HCT116 (cell line): Measurements from ENCODE around the gene PLXNB3. TPM values are rescaled to one million over a fixed set of nuclear protein-coding genes. Genes with fewer than 3 reads are reported as not detected.

Experiments
- ATAC-seq: fragments of 200-7000 bp; cut with Tn5 transposase; 2 replicates; pipeline ENCODE4 v1.9.1; 2020; ENCODE audit warnings: mild to moderate bottlenecking, moderate library complexity
- BruUV-seq: library from RNA; stranded (reverse); fragments of 400-500 nt; replicated peaks from 2 replicates; lab custom pipeline; 2021; lab: Mats Ljungman, UMichigan
- CTCF ChIA-PET: fragments of 300-600 bp; sonication (Branson Sonifier 250); formaldehyde crosslinking; loops from one replicate; lab custom pipeline; 2021; ENCODE audit warnings: antibody characterized with exemption; lab: Charles Lee
- POLR2A ChIA-PET: fragments of 300-600, 350-600 bp; sonication (Branson Sonifier 250); formaldehyde crosslinking; loops from one replicate; lab custom pipeline; 2021; ENCODE audit warnings: antibody characterized with exemption; lab: Charles Lee
- RAD21 ChIA-PET, 2 experiments: fragments of 300-600 bp; sonication (Branson Sonifier 250); formaldehyde crosslinking; loops; one replicate each; lab custom pipeline; 2023; ENCODE audit warnings: low total read pairs in 2 of 2; ENCODE audit not compliant: uncharacterized antibody in 2 of 2, unreplicated experiment in 2 of 2, low non-redundant PET in 1 of 2; lab: Charles Lee
- DNase-seq: peaks from one replicate; pipeline ENCODE4 v3.0.0-alpha.2; 2010; ENCODE audit warnings: low read depth, low spot score
- H2AFZ ChIP-seq: fragments of 200-600 bp; shearing (Covaris generic), sonication (generic); 2 replicates; pipeline ENCODE4 v1.6.1; 2017; ENCODE audit warnings: low read depth, mixed run types, mixed read lengths, antibody characterized with exemption, low read length; ENCODE audit not compliant: poor library complexity, severe bottlenecking
- H3K27ac ChIP-seq: 2 replicates; pipeline ENCODE4 v1.5.1; 2012; ENCODE audit warnings: low read depth, low read length
- H3K27me3 ChIP-seq: fragments of 200-600 bp; sonication (generic); 2 replicates; pipeline ENCODE4 v1.6.1; 2016; ENCODE audit warnings: mixed run types, low read length, mixed read lengths; ENCODE audit not compliant: insufficient read depth
- H3K36me3 ChIP-seq, 2 experiments: fragments of 200-500 bp in 1 of 2; fragments of 200-600 bp in 1 of 2; sonication (Bioruptor generic) in 1 of 2; sonication (generic) in 1 of 2; 2 replicates each; pipeline versions ENCODE4 v1.5.1 to v1.6.1; 2014 to 2016; ENCODE audit warnings: low read length in 2 of 2, inconsistent platforms in 1 of 2, mixed read lengths in 1 of 2, mixed run types in 1 of 2; ENCODE audit not compliant: insufficient read depth in 2 of 2, control insufficient read depth in 1 of 2
- H3K4me1 ChIP-seq, 2 experiments: fragments of 200-600 bp in 1 of 2; sonication (generic) in 1 of 2; 2 replicates each; pipeline versions ENCODE4 v1.5.1 to v1.6.1; 2012 to 2017; ENCODE audit warnings: low read length in 2 of 2, inconsistent platforms in 1 of 2, mild to moderate bottlenecking in 1 of 2, mixed read lengths in 1 of 2, mixed run types in 1 of 2, moderate library complexity in 1 of 2; ENCODE audit not compliant: insufficient read depth in 2 of 2, control insufficient read depth in 1 of 2
- H3K4me2 ChIP-seq: fragments of 200-600 bp; sonication (generic); 2 replicates; pipeline ENCODE4 v1.6.1; 2017; ENCODE audit warnings: mixed run types, low read length, mixed read lengths
- H3K4me3 ChIP-seq, 2 experiments: fragments of 200-600 bp in 1 of 2; sonication (generic) in 1 of 2; replicated peaks in 1 of 2; 2 replicates each; pipeline ENCODE4 v1.5.1; 2011 to 2016; ENCODE audit warnings: low read length in 2 of 2, control low read depth in 1 of 2, low read depth in 1 of 2, mild to moderate bottlenecking in 1 of 2, mixed read lengths in 1 of 2, mixed run types in 1 of 2
- H3K79me2 ChIP-seq: fragments of 200-600 bp; sonication (generic); 2 replicates; pipeline ENCODE4 v1.6.1; 2017; ENCODE audit warnings: mild to moderate bottlenecking, mixed run types, low read length, moderate library complexity, mixed read lengths; ENCODE audit not compliant: insufficient read depth
- H3K9ac ChIP-seq: fragments of 200-600 bp; sonication (generic); 2 replicates; pipeline ENCODE4 v1.6.1; 2016; ENCODE audit warnings: low read length, mixed read lengths
- H3K9me2 ChIP-seq: fragments of 200-600 bp; sonication (generic), shearing (Covaris generic); 2 replicates; pipeline ENCODE4 v1.6.1; 2017; ENCODE audit warnings: mixed run types, mild to moderate bottlenecking, moderate library complexity; ENCODE audit not compliant: insufficient read depth
- H3K9me3 ChIP-seq, 2 experiments: fragments of 200-500 bp in 1 of 2; fragments of 200-600 bp in 1 of 2; sonication (Bioruptor generic) in 1 of 2; sonication (generic) in 1 of 2; 2 replicates each; pipeline ENCODE4 v1.6.1; 2014 to 2017; ENCODE audit warnings: low read length in 2 of 2, mixed read lengths in 2 of 2, inconsistent platforms in 1 of 2, low read depth in 1 of 2, mild to moderate bottlenecking in 1 of 2, mixed run types in 1 of 2, moderate library complexity in 1 of 2; ENCODE audit not compliant: control insufficient read depth in 1 of 2, insufficient read depth in 1 of 2
- H4K20me1 ChIP-seq: fragments of 200-600 bp; sonication (generic), shearing (Covaris generic); 2 replicates; pipeline ENCODE4 v1.6.1; 2017; ENCODE audit warnings: mixed run types, mild to moderate bottlenecking, moderate library complexity; ENCODE audit not compliant: insufficient read depth
- EGR1 ChIP-seq: IDR thresholded peaks from 2 replicates; pipeline ENCODE4 v1.6.1; 2012; ENCODE audit warnings: low read depth
- ELF1 ChIP-seq: IDR thresholded peaks from 2 replicates; pipeline ENCODE4 v1.6.1; 2012; ENCODE audit warnings: low read depth, borderline replicate concordance
- EZH2phosphoT487 ChIP-seq: fragments of 200-600 bp; IDR thresholded peaks from 2 replicates; pipeline ENCODE4 v1.6.1; 2018; ENCODE audit warnings: antibody characterized with exemption, borderline replicate concordance
- FOSL1 ChIP-seq: IDR thresholded peaks from 2 replicates; pipeline ENCODE4 v1.6.1; 2012; ENCODE audit warnings: low read depth
- JUND ChIP-seq: IDR thresholded peaks from 2 replicates; pipeline ENCODE4 v1.6.1; 2012
- POLR2AphosphoS5 ChIP-seq: IDR thresholded peaks from 2 replicates; pipeline ENCODE4 v1.6.1; 2011; ENCODE audit warnings: mild to moderate bottlenecking, low read depth, low read length, moderate library complexity
- SIN3A ChIP-seq: IDR thresholded peaks from 2 replicates; pipeline ENCODE4 v1.6.1; 2012; ENCODE audit warnings: low read depth
- SP1 ChIP-seq: IDR thresholded peaks from 2 replicates; pipeline ENCODE4 v1.6.1; 2012; ENCODE audit warnings: low read depth
- TCF7L2 ChIP-seq: IDR thresholded peaks from 2 replicates; pipeline ENCODE4 v1.7.0; 2011; ENCODE audit warnings: borderline replicate concordance, inconsistent platforms; ENCODE audit not compliant: insufficient read depth, insufficient read length; ENCODE audit errors: extremely low read depth
- YY1 ChIP-seq: IDR thresholded peaks from 2 replicates; pipeline ENCODE4 v1.6.1; 2011; ENCODE audit warnings: low read length, low read depth, moderate library complexity, mild to moderate bottlenecking; ENCODE audit not compliant: insufficient replicate concordance; ENCODE audit errors: extremely low read depth
- ZNF274 ChIP-seq: fragments of 200-500 bp; sonication (Bioruptor generic); IDR thresholded peaks from 2 replicates; pipeline ENCODE4 v1.6.1; 2014; ENCODE audit warnings: mild to moderate bottlenecking, low read depth, low read length, inconsistent platforms
- intact Hi-C: fragments of 100-400 bp; cut with micrococcal nuclease; formaldehyde crosslinking; loops from 2 replicates; pipeline ENCODE4 v1.10.0; 2022
- total RNA-seq: library from RNA; stranded (reverse); gene quantifications from one replicate; pipeline ENCODE4 v1.2.1, GENCODE V29; 2021; ENCODE audit not compliant: unreplicated experiment
- TF ChIP-seq, protein P1 (sequence below), 3 experiments: fragments of 200-600 bp in 1 of 3; sonication (generic) in 1 of 3; IDR thresholded peaks in 2 of 3; conservative IDR thresholded peaks in 1 of 3; 2 replicates each; pipeline ENCODE4 v1.5.1; 2012 to 2017; ENCODE audit warnings: low read depth in 2 of 3, low read length in 2 of 3, antibody characterized with exemption in 1 of 3, borderline replicate concordance in 1 of 3, control low read depth in 1 of 3, mild to moderate bottlenecking in 1 of 3, mixed read lengths in 1 of 3, mixed run types in 1 of 3, moderate library complexity in 1 of 3; ENCODE audit not compliant: insufficient read depth in 1 of 3
- TF ChIP-seq, protein P2 (sequence below): IDR thresholded peaks from 2 replicates; pipeline ENCODE4 v1.6.1; 2012
- TF ChIP-seq, protein P3 (sequence below): IDR thresholded peaks from 2 replicates; pipeline ENCODE4 v1.6.1; 2012; ENCODE audit warnings: low read depth

The PLXNB3 gene
- total RNA-seq, 1 experiment from 2014 or later, result 4.8 TPM

DNA sequence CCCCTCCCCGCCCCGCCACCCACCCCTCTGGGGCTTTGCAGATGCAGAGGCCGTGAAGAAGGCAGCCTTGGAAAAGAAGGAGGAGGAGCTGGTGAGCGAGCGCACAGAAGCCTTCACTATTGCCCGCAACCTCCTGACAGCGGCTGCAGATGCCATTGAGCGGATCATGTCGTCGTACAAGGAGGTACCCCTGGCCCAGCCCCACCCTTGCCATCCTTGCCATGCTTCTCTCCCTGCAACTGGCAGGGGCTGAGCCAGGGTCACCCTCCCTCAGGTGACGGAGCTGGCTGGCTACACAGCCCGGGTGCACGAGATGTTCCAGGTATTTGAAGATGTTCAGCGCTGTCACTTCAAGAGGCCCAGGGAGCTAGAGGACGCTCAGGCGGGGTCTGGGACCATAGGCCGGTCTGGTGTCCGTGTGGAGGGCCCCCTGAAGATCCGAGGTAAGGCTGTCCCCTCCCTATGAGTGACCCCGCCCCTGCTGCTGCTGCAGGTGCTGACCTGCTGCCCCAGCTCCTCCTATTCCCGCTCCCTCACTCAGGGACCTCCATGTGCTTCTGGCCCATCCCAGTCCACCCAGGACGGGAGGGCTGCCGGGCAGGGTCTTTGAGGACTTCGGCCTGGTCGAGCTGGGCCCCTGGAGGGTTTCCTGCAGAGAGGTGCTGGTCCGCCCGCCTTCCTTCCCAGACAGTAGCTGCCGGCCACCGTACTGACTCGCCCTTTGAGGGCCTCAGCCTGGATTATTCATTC, 27.8 kb upstream of the PLXNB3 start (continued):
- TF ChIP-seq EZH2phosphoT487 (no peak), YY1 (no peak), TCF7L2 (no peak), FOSL1 (no peak), JUND (no peak), SIN3A (no peak), ZNF274 (no peak), EGR1 (no peak)

DNA sequence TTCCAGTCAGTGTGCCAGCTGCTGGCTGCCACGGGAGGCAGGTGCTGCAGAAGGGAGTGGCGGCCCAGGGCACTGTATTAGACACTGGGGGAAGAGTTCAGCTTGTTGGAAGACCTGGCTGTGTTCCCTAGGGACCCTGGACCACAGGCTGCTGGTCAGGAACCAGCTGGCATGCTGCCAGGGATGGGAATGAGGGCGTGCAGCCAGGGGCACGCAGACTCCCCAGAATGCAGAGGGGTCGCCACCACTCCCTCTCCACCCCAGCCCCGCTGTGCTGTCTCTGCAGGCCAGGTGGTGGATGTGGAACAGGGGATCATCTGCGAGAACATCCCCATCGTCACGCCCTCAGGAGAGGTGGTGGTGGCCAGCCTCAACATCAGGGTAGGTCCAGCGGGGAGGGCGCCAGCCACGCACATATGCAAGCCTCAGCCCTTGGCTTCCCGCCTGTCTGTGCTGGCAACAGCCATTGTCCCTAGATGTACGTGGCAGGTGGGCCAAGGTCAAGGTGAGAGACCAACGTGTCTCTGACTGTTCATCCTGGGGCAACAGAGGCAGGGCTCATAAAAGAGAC, 27.1 kb upstream of the PLXNB3 start:
- POLR2A ChIA-PET, result no interaction called here

More for the DNA sequence above, 27.1 kb upstream of the PLXNB3 start:
- H3K9me3 ChIP-seq, result no peaks in the 10 kb centered on the region
- no peak overlapping the region for H3K27ac ChIP-seq
- DNase-seq (no peak), ATAC-seq (no peak)
- intact Hi-C loops, result no loop called here
- no peaks in the 10 kb centered on the region for H4K20me1 ChIP-seq
- H2AFZ ChIP-seq, result no peak overlapping the region
- H3K27me3 ChIP-seq, result no peaks in the 10 kb centered on the region
- peaks cover 0 to 7% of the 10 kb centered on the region in 2 experiments; a peak in 1 of 4 replicates for H3K4me1 ChIP-seq
- CTCF ChIA-PET, result no interaction called here
- no peaks in the 10 kb centered on the region for H3K9me2 ChIP-seq
- TF ChIP-seq, protein P1, sequence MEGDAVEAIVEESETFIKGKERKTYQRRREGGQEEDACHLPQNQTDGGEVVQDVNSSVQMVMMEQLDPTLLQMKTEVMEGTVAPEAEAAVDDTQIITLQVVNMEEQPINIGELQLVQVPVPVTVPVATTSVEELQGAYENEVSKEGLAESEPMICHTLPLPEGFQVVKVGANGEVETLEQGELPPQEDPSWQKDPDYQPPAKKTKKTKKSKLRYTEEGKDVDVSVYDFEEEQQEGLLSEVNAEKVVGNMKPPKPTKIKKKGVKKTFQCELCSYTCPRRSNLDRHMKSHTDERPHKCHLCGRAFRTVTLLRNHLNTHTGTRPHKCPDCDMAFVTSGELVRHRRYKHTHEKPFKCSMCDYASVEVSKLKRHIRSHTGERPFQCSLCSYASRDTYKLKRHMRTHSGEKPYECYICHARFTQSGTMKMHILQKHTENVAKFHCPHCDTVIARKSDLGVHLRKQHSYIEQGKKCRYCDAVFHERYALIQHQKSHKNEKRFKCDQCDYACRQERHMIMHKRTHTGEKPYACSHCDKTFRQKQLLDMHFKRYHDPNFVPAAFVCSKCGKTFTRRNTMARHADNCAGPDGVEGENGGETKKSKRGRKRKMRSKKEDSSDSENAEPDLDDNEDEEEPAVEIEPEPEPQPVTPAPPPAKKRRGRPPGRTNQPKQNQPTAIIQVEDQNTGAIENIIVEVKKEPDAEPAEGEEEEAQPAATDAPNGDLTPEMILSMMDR (IDR thresholded peaks at IDR 0.05 in 2 of 3, conservative IDR thresholded peaks at IDR 0.05 in 1 of 3; ENCODE audit: borderline replicate concordance in 1 of 3, insufficient read depth in 1 of 3, low read depth in 2 of 3, low read length in 2 of 3), result no peak
- TF ChIP-seq ELF1 (no peak), ZNF274 (no peak), POLR2AphosphoS5 (no peak), SP1 (no peak), SIN3A (no peak), EGR1 (no peak)
- TF ChIP-seq, protein P2, sequence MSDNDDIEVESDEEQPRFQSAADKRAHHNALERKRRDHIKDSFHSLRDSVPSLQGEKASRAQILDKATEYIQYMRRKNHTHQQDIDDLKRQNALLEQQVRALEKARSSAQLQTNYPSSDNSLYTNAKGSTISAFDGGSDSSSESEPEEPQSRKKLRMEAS, result no peak
- TF ChIP-seq, protein P3, sequence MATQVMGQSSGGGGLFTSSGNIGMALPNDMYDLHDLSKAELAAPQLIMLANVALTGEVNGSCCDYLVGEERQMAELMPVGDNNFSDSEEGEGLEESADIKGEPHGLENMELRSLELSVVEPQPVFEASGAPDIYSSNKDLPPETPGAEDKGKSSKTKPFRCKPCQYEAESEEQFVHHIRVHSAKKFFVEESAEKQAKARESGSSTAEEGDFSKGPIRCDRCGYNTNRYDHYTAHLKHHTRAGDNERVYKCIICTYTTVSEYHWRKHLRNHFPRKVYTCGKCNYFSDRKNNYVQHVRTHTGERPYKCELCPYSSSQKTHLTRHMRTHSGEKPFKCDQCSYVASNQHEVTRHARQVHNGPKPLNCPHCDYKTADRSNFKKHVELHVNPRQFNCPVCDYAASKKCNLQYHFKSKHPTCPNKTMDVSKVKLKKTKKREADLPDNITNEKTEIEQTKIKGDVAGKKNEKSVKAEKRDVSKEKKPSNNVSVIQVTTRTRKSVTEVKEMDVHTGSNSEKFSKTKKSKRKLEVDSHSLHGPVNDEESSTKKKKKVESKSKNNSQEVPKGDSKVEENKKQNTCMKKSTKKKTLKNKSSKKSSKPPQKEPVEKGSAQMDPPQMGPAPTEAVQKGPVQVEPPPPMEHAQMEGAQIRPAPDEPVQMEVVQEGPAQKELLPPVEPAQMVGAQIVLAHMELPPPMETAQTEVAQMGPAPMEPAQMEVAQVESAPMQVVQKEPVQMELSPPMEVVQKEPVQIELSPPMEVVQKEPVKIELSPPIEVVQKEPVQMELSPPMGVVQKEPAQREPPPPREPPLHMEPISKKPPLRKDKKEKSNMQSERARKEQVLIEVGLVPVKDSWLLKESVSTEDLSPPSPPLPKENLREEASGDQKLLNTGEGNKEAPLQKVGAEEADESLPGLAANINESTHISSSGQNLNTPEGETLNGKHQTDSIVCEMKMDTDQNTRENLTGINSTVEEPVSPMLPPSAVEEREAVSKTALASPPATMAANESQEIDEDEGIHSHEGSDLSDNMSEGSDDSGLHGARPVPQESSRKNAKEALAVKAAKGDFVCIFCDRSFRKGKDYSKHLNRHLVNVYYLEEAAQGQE, result no peak
- BruUV-seq, result no TSS peak
- no peak overlapping the region for H3K4me2 ChIP-seq
- H3K79me2 ChIP-seq, result no peaks in the 10 kb centered on the region
- RAD21 ChIA-PET, result no interaction called here
- no peak overlapping the region for H3K9ac ChIP-seq
- no peak overlapping the region for H3K4me3 ChIP-seq
- H3K36me3 ChIP-seq, result no peaks in the 10 kb centered on the region
